Kidney capillary endothelial cell (primary cell): ENCODE data around the gene TMEM82.
A peak's percentile ranks its signal among the peaks of the same experiment; 100 is the strongest.

Experiments
- DNase-seq: peaks from one replicate; pipeline ENCODE4 v3.0.0-alpha.2; 2018; ENCODE audit warnings: low spot score

TMEM82 gene

GRCh38 chr1:15756143-15757015 lies 14.1 kb downstream of the TMEM82 start:
- DNase-seq, result peak; percentile 80

GRCh38 chr1:15757016-15757543 lies 14.8 kb downstream of the TMEM82 start:
- DNase-seq, result no peak

GRCh38 chr1:15757575-15758342 lies 15.5 kb downstream of the TMEM82 start:
- DNase-seq, result no peak

GRCh38 chr1:15758343-15758931 lies 16.1 kb downstream of the TMEM82 start, which contains the start of gene FBLIM1:
FBLIM1 (plus strand) TSS chr1:15758795; CDS start chr1:15764984, 6,189 bp downstream.
- no peak for DNase-seq

- no peak for DNase-seq
Observed at GRCh38 chr1:15758953-15759661, 16.8 kb downstream of the TMEM82 start.

DNA sequence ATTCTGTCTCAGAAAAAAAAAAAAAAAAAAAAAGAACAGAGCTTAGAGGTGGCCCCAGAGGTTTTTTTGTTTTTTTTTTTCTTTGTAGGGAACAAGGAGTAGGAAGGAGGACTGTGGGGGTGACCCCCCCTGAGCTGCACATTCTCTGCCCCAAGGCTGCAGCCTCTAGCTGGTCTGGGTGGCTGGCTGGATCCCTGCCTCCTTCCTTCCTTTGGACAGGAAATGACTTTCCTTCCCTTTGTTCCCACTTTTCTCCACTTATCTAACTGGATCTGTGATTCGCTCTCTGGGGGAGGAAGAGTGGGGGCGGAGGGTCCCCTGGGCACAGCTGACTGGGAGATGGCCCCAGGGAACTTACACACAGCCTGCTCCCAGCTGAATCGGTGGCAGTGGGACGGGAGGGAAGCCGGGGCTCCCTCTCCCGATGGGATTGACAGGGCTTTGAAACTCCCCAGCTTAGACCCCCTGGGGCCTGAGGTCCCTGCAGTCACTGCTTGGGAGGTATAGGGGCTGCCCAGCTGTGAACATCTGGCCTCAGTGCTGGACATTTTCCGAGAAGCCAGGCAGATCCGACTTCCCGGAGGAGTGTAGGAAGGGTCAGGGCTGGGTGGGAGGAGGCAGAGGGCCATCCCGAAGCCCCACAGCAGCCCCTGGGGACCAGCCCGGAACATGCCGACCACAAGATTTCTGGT lies 18.4 kb downstream of the TMEM82 start:
- DNase-seq, result peak; percentile 68

- no peak for DNase-seq
Observed at GRCh38 chr1:15761366-15762128, 19.2 kb downstream of the TMEM82 start.

GRCh38 chr1:15762546-15762945 lies 20.2 kb downstream of the TMEM82 start:
- DNase-seq, result no peak

DNA sequence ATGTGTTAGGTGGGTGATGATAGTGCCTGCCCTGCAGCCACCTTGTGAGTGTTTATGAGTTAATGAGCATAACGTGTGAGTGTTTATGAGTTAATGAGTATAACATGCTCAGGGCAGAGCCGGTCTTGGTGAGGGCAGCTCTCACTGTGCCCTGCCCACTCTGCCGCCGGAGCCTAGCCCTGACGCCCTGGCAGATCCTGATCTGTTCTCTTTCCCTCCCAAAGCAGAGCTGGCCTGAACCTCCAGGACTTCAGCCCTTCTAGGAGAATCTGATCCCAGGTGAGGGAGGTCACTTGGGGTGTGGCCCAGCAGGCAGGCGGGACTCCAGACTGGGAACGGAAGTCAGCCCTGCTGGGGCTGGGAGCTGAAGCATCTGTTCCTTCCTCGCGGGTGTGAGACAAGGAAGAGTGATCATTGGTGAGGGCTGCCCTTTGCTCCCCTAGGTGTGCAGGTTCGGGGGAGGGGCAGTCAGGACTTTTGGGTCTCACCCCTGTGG lies 22.0 kb downstream of the TMEM82 start:
- no peak for DNase-seq

DNA sequence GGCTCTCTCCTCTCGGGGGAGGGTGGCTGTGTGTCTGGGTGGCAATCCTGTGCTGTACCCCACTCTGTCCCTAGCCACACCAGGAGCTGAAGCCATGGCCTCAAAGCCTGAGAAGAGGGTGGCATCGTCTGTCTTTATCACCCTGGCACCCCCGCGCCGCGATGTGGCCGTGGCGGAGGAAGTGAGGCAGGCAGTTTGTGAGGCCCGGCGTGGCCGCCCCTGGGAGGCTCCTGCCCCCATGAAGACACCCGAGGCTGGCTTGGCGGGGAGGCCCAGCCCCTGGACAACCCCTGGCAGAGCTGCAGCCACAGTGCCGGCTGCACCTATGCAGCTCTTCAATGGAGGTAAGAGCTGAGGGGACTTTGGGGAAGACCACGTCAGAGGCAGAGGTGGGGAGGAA lies 22.6 kb downstream of the TMEM82 start:
- no peak for DNase-seq

DNA sequence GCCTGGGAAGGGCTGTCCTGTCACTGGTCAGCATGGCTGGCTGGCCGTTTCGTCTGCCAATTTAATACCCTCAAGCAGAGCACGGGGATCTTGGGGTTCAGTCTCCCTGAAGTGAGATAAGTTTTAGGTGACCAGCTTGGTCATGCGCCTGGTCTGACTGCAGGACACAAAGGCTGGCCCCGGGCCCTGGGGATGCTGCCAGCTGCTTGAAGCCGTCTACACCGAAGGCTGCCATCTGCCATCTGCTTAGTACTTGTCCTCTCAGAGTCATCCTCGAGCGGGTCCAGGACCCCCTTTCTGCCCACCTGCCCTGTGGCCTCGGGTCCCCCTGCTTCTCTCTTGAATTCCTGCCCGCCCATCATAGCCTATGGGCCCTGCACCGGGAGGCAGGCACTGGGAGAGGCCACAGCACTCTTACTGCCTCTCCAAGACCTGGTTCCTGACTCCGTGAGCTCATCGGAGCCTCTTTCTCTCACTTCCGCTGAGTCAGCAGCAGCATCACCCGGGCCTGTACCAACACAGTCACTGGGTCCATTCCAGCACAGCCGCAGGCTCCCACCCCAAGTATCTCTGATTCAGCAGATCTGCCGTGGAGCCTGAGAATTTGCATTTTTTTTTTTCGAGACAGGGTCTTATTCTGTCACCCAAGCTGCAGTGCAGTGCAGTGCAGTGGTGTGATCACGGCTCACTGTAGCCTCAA lies 23.3 kb downstream of the TMEM82 start:
- DNase-seq, result no peak

DNA sequence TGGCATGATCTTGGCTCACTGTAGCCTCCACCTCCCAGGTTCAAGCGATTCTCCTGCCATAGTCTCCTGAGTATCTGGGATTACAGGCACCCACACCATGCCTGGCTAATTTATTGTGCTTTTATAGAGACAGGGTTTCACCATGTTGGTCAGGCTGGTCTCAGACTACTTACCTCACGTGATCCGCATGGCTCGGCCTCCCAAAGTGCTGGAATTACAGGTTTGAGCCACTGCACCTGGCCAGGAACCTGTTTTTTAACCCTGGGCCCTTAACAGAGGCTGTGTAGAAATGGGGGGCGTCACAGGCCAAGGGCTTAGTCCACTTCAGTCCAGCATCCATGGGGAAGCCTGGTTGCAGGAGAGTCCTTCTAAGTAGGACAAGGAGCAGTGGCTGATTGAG lies 25.6 kb downstream of the TMEM82 start:
- no peak for DNase-seq

- no peak for DNase-seq
Observed at GRCh38 chr1:15768388-15768787, 26.1 kb downstream of the TMEM82 start.

DNA sequence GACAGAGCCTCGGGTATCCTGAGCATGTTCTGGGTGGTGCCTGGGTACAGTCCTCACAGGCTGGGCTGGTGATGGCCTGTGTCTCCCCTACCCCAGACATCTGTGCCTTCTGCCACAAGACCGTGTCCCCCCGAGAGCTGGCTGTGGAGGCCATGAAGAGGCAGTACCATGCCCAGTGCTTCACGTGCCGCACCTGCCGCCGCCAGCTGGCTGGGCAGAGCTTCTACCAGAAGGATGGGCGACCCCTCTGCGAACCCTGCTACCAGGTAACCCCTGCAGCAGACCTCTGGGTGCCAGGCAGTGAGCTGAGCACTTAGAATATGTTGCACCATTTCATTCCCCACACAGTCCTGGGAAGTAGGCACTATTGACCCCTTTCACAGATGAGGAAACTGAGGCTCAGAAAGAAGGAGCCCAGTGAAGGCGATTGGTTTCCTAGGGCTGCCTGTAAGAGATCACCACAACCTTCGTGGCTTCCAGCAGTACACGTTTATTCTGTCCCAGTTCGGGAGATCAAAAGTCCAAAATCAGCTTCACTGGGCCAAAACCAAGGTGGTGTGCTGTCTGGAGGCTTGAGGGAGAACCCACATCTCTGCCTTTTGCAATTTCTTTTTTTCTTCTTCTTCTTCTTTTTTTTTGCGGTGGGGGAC lies 28.1 kb downstream of the TMEM82 start:
- DNase-seq, result no peak

GRCh38 chr1:15771836-15772515 lies 29.7 kb downstream of the TMEM82 start:
- DNase-seq, result no peak

DNA sequence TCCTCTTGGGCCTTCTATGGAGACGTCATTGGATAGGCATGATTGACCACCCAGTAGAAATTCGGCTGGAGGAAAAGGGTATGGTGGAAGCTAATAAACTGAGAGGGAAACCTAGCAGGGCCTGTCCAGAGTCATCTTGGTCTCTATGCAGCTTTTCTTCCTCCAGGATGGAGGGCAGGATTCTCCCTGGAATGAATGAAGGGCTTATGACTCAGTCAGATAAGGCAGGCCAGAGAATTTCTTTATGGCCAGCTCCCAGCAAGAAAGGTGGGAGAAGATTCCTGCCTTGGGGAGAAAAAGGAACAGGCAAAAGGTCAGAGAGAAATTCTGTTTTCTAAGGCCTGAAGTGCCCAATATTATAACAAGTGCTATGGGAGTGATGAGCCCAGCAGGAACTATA lies 33.4 kb downstream of the TMEM82 start:
- DNase-seq, result no peak

DNA sequence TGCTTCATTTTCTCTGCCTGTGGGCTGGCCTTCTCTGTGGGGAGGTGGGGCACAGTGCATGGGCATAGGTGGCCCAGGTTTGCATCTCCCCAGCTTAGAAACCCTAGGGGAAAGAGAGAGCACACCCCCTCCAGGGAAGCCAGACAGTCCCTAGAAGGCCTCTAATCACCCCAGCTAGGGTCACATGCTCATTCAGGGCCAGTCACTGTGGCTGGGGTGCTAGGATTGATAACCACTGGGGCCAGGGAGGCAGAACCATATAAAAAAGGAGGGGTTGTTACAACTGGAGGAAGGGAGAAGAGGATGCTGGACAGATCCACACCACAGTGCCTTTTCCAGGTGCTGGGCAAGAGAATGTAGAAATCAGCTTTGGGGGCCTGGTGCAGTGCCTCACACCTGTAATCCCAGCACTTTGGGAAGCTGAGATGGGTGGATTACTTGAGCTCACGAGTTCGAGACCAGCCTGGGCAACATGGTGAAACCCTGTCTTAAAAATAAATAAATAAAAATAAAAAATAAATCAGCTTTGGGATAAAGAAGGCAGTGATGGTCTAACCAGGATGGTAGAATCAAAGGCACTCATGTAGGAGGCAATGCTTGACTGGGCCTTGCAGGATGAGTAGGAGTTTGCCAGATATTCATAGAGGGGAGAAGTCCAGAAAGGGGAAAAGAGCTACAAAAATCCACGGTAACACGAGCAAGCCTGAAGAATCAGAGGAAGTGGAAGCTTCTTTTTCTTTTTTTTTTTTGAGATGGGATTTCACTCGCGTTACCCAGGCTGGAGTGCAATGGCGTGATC lies 35.8 kb downstream of the TMEM82 start:
- DNase-seq, result no peak

DNA sequence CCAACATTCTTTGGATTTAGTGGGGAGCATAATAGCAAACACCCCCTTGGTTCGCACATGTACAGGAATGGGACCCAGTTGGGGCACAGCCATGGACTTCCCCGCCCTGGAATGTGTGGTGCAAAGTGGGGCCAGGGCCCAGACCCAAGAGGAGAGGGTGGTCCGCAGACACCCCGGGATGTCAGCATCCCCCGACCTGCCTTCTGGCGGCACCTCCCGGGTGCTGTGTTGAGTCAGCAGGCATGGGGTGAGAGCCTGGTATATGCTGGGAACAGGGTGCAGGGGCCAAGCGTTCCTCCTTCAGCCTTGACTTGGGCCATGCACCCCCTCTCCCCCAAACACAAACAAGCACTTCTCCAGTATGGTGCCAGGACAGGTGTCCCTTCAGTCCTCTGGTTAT lies 43.4 kb downstream of the TMEM82 start:
- DNase-seq, result no peak
